ENCODE results near the gene FAM228A.
"Not testable (repeated sequence)": the region's sequence is repeated elsewhere in the genome, so short reads cannot be mapped to it uniquely, and the experiment has no call there.

The FAM228A gene

DNA sequence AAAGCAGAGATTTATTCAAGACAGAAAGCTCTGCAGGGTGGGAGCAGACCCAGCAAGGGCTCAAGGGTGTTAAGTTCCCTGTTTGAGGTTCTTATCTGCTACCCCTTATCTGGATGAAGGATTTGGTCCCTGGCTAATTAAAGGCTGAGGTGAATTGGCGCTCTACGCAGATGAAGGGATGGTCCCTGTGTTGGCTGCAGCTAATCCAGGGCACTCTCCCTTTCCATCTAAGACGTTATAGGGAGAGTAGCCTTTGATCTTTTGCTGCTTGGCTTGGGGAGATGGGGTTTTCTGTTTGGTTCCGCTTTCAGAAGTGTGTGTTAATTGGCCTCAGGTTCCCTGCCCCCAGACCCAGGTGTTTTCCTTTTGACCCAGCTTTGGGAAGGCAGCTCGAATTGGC, 17.0 kb downstream of the FAM228A start:
- no peak for DNase-seq

DNA sequence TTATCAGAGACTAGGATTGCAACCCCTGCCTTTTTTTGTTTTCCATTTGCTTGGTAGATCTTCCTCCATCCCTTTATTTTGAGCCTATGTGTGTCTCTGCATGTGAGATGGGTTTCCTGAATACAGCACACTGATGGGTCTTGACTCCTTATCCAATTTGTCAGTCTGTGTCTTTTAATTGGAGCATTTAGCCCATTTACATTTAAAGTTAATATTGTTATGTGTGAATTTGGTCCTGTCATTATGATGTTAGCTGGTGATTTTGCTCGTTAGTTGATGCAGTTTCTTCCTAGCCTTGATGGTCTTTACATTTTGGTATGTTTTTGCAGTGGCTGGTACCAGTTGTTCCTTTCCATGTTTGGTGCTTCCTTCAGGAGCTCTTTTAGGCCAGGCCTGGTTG, 22.4 kb downstream of the FAM228A start:
- DNase-seq, result not testable (repeated sequence)

DNA sequence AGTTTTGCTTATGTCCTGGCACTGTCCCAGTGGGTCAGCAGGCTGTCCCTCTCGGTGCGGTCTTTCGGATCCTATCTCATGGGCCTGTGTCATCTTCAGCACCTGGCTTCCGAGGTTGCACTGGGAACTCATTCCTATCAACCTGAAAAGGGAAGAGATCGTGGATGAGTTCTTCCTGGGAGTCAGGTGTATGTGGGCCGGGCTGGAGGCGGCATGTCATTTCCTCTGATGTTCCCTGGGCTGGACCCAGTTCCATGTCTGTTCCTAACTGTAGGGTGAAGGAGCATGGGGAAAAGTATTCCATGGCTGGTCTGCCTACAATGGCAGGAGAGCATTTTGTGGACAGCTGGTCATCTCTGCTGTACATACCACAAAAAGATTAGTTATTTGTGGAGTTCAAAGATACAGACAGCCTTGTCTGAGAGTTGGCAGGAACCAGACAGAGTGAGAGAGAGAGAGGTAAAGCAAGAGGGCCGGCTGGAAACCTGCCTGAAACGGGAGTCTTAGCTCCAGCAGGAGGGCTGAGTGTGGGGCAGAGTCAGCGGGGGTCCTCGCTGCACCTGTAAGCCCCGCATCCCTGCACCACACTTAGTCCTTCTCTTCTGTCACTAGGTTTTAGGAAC, 25.2 kb downstream of the FAM228A start:
- DNase-seq, result no peak

DNA sequence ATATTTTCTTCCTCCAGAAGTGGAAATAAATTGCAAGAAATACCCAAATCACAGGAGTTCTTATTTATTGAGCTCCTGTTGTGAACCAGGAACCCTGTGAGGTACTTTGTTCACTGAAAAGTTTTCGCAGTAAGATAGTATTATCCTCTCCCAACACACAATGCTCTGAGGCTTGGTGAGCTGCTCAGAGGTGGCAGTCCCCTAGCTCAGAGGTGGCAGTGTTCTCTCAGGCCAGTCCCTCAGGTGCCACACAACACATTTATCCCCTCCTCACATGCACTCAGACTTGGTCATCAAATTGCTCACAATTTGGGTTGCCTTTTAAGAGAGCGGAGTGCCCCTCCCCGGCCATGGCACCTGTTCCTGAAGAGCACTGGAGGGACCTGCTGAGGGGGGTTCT, 25.9 kb downstream of the FAM228A start:
- DNase-seq, result no peak

DNA sequence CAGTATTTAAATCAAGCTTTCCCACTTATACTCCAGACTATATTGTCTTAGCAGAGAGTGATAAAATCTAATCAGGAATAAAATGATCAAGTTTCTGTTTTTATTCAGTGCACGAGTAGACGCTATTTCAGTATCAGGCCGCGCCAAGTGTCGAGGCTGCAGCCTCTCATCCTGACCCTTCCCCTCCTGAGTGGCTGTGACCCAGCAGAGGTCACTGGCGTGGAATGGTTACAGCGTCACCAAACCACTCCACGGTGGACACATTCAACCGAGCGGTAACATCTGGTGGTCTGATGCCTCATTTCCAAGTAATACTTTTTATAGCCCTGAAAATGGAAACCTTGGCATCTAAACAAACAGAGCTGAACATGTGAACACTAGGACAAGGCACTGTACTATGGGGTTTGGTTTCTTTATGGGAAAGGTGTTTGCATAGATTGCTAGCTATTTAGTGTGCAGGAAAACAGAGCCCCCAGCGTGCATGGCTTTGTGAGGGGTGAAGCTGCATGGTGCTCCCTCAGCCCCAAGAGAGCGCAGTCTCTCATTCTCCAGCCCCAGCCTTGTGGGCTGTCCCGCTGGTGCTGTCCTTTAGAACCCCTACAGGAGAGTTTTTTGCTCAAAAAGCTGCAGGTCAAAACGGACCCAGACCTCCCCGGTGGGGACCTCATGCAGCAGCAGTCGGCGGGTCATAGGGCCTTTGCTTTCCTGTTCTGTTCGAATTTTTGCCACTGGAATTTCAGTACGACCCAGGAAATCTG, 28.4 kb downstream of the FAM228A start:
- no peak for DNase-seq

DNA sequence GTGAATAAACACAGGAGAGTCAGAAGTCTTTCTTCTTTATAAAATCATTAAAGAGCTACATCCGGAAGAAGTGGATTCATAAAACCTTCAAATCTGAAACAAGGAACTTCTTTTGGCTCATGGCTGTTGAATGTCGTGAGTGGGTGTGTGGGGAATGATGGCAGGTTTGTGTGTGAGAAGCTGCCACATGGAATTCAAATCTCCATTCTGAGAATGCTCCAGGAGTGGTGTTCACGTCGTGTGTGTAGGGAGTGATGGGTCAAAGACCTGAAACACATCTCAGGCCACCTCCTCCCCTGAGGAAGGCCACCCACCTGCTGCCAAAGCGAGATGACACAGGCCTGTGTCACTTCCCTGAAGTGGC, 28.9 kb downstream of the FAM228A start:
- no peak for DNase-seq

DNA sequence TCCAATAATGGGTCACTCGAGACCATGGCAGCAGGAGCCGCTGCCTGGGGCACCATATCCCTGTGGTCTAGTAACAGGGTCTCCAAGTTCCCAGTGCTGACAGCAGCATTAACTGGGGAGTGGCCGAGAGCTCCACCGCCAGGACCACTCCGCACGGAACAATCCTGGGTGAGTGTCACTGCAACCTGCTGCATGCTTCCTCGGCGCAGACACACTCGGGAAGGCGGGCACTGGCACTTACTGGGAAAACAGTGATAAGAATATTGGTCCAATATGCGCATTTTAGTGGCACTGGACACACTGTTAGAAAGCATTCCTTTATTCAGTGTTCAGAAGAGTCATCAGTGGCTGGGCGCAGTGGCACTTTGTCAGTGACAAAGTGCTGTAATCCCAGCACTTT, 29.7 kb downstream of the FAM228A start:
- no peak for DNase-seq

DNA sequence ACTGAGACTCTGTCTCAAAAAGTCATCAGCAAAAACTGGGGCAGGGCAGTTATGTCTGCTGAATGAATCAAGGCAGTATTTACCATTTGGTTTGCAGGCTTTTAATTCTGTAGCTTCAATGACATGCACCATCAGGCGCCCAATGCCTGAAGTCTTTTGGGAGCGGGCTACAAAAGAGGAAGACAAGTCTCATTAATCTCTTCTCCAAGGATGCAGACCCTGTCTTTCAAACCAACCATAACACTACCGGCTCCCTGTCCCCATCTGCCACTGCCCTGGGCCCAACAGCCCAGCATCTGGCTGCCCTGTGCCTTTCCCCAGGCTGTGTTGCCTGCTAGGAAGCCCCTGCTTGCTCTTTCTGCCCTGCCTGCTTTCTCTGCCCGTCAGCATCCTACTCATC, 30.3 kb downstream of the FAM228A start:
- no peak for DNase-seq

DNA sequence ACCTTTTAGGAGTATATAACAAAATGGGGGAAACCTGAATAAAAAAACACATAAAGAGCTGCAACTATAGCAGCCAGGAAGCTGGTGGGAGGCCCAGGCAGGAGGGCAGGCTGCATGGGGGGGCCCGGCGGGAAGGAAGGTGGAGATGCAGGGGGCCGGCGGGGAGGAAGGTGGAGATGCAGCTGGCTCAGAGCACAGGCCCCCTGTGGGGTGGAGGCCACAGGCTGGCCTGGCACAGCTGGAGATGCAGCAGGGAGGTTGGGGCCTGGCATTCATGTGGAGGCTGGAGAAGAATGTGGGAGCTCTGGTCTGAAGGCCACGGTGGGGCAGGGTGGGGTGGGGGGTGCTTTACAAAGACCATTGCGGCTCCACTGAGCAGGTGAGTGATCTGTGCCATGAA, 31.4 kb downstream of the FAM228A start:
- DNase-seq, result no peak

DNA sequence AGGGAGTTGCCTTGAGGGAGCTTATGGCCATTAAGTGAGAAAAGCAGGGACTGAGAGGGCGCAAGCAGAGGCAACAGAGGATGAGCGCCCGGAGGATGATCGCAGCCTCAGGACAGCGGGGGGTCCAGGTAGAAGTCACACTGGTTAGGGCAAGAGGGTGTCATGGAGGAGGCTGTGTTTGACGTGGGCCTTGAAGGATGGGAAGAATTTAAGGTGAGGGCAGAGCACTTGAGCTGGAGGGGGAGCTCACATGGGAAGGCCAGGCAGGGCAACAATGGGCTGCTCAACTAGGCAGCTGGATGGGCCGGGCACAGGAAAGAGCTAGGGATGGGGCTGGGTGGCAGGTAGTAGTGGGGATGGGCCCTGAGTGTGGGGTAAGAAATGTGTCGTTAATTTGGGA, 31.9 kb downstream of the FAM228A start:
- no peak for DNase-seq

DNA sequence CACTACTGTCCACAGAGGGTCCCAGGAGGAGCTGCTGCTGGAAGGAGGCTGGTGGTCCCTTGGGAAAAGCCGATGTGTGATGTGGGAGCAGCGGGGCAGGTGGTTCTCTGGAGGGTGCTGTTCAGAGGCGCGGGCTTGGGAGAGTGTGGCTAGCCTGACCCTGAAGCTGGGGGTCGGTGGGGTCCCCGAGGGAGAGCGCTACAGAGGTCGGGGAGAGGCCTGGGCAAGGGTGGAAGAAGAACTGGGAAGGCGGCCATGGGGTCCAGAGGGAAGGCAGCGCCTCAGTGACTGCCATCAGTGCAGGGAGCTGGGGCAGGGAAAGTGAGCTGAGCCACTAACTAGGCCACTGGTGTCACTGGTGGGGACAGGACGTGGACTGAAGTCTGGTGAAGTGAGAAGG, 32.5 kb downstream of the FAM228A start:
- no peak for DNase-seq

DNA sequence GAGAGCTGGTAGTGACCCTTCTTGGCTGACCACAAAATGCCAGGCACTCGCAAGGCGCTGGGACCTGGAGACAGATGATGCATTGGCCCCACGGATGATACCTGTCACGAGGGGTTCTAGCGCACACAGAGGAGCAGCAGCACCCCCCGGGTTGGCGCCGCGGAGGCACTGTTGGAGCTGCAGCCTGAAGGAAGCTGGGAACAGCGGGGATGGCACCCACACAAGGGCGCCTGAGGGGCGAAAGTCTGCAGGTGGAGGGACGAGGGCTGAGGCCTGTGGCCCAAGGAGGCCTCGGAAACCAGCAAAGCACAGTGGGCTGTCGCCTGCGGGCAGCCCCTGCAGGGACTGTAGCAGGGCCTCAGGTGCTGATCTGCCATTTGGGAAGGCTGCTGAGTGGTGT, 33.6 kb downstream of the FAM228A start:
- no peak for DNase-seq

DNA sequence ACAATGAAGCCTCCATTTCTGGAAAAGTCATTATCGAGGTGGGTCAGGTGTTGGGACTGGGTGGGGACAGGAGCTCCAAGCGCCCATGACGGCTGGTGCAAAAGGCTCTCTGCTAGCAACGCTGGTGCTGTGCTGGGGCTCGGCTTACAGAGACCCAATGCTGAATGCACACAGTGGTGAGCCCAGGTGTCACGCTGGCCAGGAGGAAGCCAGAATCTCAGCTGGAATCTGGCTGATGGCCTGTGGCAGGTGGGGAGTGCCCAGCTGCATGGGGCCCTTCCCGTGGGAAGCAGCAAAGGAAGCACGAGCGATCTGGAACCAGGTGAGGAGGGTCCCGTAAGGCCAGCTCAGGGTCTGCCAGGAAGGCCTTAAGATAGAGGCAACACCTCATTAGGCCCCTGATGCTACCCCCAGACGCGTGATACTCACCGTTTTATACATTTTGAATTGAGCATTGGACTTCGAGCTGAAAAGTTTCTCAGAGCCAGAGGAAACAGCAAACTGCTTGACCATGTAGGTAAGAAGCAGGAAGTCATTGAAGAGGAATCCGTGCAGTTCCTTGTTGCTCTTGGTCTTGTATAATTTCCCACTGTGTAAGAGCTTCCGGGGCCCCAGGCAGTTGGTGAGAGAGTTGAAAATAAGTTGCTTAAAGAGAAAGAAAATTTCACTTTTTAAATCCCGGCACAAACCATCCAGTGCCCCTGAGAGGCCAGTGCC, 34.7 kb downstream of the FAM228A start:
- DNase-seq, result no peak

DNA sequence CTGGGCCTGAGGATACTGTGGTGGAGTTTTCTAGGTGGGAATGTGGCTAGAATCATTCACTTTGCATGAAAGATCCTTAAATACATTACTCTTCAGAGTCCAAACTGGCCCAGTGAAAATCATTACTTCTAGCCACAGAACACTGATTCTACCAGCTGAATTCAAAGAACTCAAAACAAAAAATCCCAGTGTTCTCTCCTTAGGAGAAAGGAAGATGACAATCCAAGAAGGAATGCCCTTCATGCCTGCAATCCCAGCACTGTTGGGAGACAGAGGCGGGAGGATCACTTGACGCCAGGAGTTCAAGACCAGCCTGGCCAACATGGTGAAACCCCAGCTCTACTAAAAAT, 35.2 kb downstream of the FAM228A start:
- DNase-seq, result no peak

DNA sequence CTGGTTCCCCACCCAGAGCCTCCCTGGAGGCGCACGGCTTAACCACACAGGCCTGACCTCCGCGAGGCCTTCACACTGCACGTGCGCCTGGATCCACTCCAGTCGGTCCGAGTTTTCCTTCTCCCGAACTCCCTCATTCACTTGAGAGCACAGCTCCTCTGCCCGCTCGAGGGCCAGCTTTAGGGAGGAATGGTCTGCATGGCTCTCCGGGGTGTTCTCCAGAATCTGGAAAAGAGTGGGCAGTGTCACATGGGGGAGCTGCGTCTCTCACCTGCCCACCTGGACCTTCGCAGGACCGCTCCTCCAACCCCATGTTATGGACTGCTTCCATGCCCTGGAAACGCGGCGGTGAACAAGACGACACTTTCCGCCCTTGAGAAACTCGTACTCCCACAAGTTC, 35.9 kb downstream of the FAM228A start:
- DNase-seq, result no peak

DNA sequence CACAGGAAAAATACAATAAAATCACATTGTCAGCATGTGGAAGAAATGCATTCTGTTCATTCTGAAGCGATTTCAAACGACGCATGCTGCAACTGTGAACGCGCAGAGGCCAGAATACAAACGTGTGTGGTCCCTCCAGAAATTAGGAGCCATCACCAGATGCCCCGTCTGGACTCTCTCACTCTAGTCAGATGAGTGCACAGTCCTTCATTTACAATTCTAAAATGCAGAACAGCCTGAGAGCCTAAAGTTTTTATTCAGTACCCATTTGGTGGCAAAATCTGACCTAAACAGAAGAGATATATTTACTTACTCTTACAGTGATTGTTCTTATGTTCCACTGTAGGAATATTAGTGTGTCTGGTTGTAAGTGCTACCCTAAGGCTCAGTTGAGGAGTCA, 36.6 kb downstream of the FAM228A start:
- no peak for DNase-seq

DNA sequence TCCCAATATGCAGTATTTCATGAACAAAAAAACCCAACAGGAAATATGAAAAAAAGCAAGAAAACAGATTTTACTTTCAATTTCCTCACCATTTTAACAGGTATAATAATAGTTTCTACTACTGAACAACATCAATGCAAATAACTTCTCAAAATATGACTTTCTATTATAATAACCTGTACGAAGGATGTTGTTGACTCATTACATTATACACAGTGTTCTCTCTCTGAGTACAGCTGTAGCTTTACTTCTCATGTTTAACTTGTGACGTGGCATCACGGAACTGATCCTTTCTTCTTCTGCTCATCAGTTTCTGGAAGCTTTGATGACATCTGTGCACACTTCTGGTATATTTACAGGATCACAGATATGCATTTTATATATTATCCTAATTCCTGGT, 40.0 kb downstream of the FAM228A start:
- DNase-seq, result no peak

DNA sequence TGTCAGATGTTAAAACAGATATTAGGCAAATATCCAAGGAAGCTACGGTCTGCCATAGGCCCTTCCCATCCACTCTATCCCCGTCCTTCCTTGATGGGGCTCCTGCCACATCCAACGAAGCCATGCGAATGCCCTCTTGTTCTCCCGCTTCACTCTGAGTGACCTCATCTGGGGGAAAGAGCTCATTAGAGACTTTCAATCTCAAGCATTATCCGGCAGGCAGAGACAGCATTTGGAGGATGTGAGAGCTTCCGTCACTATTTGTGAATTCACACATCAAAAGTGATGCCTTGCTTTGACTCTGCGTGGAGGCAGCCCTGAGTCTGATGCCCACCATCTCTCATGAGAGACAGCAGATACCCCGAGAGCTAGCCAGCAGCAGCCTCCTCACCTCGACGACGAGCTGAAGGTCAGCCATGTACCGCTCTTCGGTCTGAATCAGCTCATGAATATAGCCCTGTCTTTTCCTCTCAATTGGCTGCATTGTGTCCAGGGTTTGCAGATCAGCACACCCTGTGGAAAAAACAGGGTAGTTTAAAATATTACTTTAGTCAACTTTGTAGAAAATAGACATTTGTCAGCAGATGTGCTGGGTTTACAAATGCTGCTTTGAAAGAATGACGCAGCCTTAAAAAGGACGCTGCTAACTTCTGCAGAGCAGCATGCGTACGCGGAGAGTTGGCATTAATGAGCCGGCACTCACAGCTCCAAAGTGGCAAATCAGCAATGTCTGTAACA, 45.9 kb downstream of the FAM228A start:
- DNase-seq, result no peak

DNA sequence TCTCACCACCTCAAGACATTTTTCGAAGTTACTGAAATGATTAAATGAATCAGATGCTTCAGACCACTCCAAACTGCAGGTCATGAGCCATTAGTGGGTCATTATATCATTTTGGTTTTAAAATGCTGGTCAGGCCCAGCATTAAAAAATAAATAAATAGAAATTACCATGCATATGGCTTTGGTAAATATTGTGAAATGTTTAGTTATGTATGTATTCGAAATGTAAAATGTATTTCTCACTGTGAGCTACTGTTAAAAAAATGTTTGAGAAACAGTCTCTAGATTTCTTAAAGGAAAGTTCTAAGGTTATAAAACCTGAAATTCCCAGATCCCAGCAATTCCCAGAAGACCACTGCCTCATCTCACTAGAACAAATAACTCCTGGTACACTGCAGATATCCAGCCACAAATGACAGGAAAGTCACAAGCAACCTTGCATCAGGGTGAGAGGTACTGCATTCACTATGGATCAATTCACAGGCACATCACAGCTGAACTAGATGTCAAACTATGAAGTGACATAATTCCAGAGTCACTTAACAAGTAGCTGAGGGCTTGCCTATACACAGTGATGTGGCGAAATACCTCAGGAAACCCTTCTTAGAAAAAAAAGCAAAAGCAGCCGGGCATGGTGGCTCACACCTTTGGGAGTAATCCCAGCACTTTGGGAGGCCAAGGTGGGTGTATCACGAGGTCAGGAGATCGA, 46.6 kb downstream of the FAM228A start:
- no peak for DNase-seq

DNA sequence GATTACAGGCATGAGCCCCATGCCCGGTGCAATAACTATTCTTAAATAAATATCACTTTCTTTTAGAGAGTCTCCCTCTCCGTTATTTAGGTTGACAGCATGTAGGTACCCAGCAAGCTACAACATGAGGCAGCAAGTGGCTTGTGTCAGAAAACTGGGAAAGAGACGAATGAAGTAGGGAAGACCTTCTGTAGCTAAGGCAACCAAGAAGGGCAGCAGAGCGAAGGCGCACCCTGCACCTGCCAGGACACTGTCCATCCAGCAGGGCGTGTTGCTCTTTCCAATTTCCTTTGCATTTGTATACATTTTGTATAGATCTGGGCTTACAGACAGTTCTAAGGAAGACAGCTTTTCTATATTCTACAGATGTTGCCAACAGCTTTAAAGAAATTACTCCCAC, 48.1 kb downstream of the FAM228A start:
- DNase-seq, result no peak

DNA sequence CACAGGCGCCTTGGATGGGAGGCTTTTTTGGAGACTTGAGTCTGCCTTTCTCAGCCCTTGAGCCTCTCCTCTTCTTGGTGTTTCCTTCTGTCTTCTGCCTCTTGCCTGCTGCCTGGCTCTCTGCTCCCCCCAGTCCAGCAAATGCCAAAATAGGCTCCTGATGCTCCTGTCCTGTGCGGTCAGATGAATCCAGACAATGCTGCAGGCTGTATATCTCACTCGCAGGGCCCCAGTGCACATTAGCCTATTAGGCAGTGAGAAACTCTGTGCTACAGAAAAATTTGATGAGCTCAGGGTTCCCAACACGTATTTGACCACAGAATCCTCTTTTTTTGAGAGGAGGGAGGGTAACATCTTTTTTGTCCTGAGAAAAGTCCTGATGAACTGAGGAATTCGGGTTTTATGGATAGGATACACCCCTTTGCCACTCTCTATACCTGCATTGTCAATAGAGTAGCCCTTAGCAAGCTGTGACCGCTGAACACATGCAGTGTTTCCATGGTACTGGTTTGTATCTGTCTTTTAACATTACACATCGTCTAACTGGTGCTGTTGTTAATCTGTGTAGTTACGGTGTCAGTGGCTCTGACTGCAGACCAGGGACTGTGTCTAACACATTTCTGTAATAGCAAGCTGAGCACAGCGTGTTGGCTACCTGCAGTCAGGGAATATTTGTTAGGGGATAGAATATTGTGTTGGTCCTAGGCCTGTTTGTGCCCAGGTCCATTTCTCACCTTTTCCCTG, 50.8 kb downstream of the FAM228A start:
- DNase-seq, result no peak

DNA sequence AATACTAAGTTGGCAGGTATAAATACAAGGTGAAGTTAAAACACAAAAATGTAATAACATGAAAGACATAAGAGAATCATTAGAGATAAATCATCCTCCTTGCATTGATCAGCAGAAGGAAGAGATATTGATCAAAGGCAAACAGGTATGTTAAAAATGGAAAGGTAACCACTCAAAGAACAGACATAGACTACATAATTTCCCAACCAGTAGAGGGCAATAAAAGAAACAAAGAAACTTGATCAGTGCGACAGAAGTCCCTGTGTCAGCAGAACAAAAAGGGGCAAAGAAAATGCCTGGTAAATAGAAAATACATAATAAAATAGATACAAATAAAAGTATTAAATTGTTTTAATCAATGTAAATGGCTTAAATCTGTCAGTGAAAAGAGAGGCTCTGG, 53.6 kb downstream of the FAM228A start:
- no peak for DNase-seq

All from activated naive CD4-positive, alpha-beta T cell treated with anti-CD3 and anti-CD28 coated beads, Interleukin-2, amount 50 U/mL, for 16 hours (primary cell).